ENCODE data around the gene MSRB3. TPM values are rescaled to one million over a fixed set of nuclear protein-coding genes. Genes with fewer than 3 reads are reported as not detected.

Gene MSRB3
- total RNA-seq, 4 donors from 2014 or later, result 12.0 to 29.2 (median 18.5) TPM

GRCh38 chr12:65501935-65502334 is 223.5 kb downstream of the MSRB3 start:
- Histone ChIP-seq H3K9me3 (no peaks in the 10 kb centered on the region), H3K27me3 (no peaks in the 10 kb centered on the region), H3K27ac (no peak overlapping the region), H3K36me3 (no peaks in the 10 kb centered on the region), H3K4me3 (replicated peaks in 1 of 3) (no peak overlapping the region), H3K4me1 (peaks cover 16 to 37% of the 10 kb centered on the region in 2 donors)
- TF ChIP-seq CTCF (IDR thresholded peaks at IDR 0.05) (no peak), POLR2A (IDR thresholded peaks at IDR 0.05) (no peak)
- intact Hi-C loops (cut with DNase I), result no loop called here
- no peak for DNase-seq
- 82 to 83% methylated on average over 5 of the region's 5 CpGs for WGBS, 2 donors

- Histone ChIP-seq H3K4me3 (replicated peaks in 1 of 3) (no peak overlapping the region), H3K27me3 (no peaks in the 10 kb centered on the region), H3K36me3 (no peaks in the 10 kb centered on the region), H3K4me1 (peaks cover 16 to 31% of the 10 kb centered on the region in 2 donors), H3K27ac (no peak overlapping the region), H3K9me3 (no peaks in the 10 kb centered on the region)
- 90 to 91% methylated on average over 1 of the region's 1 CpG for WGBS, 2 donors
- no peak for DNase-seq
- TF ChIP-seq CTCF (IDR thresholded peaks at IDR 0.05), result no peak
- no peak for TF ChIP-seq POLR2A (IDR thresholded peaks at IDR 0.05)
- intact Hi-C loops (cut with DNase I), result no loop called here
Measured at GRCh38 chr12:65504417-65504816, 225.9 kb downstream of the MSRB3 start.

GRCh38 chr12:65505386-65506121 is 227.1 kb downstream of the MSRB3 start:
- WGBS, 2 donors, result 48 to 59% methylated on average over 12 of the region's 12 CpGs
- no peak overlapping the region for H3K4me3 ChIP-seq (replicated peaks in 1 of 3)
- intact Hi-C loops (cut with DNase I), result no loop called here
- H3K27ac ChIP-seq, result no peak overlapping the region
- no peak for TF ChIP-seq POLR2A (IDR thresholded peaks at IDR 0.05)
- TF ChIP-seq CTCF (IDR thresholded peaks at IDR 0.05), result no peak
- H3K4me1 ChIP-seq, result peaks cover 16 to 30% of the 10 kb centered on the region in 2 donors
- no peaks in the 10 kb centered on the region for H3K27me3 ChIP-seq
- DNase-seq, result peak; percentile 79 to 82
- H3K36me3 ChIP-seq, result no peaks in the 10 kb centered on the region
- H3K9me3 ChIP-seq, result no peaks in the 10 kb centered on the region

GRCh38 chr12:65508276-65509035 is 230.0 kb downstream of the MSRB3 start:
- Histone ChIP-seq H3K4me3 (replicated peaks in 1 of 3) (no peak overlapping the region), H3K4me1 (peaks cover 7 to 16% of the 10 kb centered on the region in 2 donors), H3K9me3 (no peaks in the 10 kb centered on the region), H3K27me3 (no peaks in the 10 kb centered on the region), H3K27ac (no peak overlapping the region), H3K36me3 (no peaks in the 10 kb centered on the region)
- WGBS, 2 donors, result 89 to 90% methylated on average over 10 of the region's 10 CpGs
- intact Hi-C loops (cut with DNase I), result no loop called here
- DNase-seq, result no peak
- TF ChIP-seq POLR2A (IDR thresholded peaks at IDR 0.05), result no peak
- TF ChIP-seq CTCF (IDR thresholded peaks at IDR 0.05), result no peak

GRCh38 chr12:65510007-65510406 is 231.5 kb downstream of the MSRB3 start:
- peaks cover 5 to 10% of the 10 kb centered on the region in 2 donors for H3K4me1 ChIP-seq
- 89 to 91% methylated on average over 3 of the region's 3 CpGs for WGBS, 2 donors
- H3K4me3 ChIP-seq (replicated peaks in 1 of 3), result no peak overlapping the region
- H3K9me3 ChIP-seq, result no peaks in the 10 kb centered on the region
- TF ChIP-seq CTCF (IDR thresholded peaks at IDR 0.05) (no peak), POLR2A (IDR thresholded peaks at IDR 0.05) (no peak)
- no peaks in the 10 kb centered on the region for H3K27me3 ChIP-seq
- no peak for DNase-seq
- no peak overlapping the region for H3K27ac ChIP-seq
- intact Hi-C loops (cut with DNase I), result no loop called here
- no peaks in the 10 kb centered on the region for H3K36me3 ChIP-seq

Data from thyroid gland (tissue), 4 donors.